NCI-H2107 treated with DMSO at 0.1 percent for 48 hours (cell line): ENCODE data around the gene SYNJ2.
"Not testable (repeated sequence)": the region's sequence is repeated elsewhere in the genome, so short reads cannot be mapped to it uniquely, and the experiment has no call there.

Experiments used
- DNase-seq: peaks from one replicate; lab custom pipeline; 2025; ENCODE audit not compliant: unreplicated experiment; lab: John Stamatoyannopoulos, UW

Gene SYNJ2

DNA sequence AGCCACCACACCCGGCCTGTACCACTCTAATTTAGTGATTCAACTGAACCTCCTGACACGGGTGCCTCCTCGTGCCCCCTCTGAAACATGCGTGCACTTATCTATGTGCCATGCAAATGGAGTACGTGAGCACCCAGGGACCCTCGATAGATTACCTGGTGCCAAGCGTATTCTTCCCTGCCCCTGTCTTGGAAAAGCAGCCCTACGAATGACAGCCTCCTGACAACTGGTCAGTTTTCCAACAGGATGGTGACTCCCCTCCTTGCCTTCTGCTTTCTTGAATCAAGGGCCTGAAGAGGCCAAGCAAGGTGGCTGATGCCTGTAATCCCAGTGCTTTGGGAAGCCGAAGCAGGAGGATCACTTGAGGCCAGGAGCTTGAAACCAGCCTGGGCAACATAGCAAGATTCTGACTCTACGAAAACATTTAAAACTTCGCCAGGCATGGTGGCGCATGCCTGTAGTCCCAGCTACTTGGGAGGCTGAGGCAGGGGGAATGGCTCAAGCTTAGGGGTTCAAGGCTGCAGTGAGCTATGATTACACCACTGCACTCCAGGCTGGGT is 25.4 kb upstream of the SYNJ2 start:
- no peak for DNase-seq

- DNase-seq: no peak
Observed at GRCh38 chr6:157959451-157960227, 22.0 kb upstream of the SYNJ2 start.

DNA sequence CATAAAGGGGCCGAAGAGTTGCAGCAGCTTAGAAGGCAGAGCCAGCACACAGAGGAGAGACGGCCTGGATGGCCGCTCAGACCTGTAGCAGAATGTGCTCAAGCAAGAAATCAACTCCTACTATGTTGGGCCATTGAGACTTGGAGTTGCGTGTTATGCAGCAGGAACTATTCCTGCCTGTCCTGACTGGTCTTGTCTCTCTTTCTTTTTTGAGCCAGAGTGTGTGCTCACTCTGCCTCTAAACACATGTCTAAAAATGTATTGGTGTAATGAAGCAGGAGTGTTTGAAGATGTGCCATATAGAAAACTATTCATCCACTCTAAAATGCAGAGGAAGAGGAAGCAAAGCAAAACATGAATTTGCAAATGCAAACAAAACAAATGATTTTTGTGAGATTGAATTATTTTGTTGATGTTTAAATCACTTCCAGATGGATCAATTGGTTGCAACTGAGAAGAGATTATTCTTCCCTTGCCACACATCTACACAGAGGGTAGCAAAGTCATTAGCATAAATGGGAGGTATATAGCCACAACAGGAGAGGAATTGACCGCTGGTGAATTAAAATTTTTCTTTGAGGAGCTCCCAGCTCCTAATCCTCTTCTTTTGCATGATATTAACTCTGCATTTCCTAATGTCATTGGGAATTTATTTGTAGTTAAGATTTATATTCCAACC is 20.4 kb upstream of the SYNJ2 start:
- DNase-seq: no peak

DNA sequence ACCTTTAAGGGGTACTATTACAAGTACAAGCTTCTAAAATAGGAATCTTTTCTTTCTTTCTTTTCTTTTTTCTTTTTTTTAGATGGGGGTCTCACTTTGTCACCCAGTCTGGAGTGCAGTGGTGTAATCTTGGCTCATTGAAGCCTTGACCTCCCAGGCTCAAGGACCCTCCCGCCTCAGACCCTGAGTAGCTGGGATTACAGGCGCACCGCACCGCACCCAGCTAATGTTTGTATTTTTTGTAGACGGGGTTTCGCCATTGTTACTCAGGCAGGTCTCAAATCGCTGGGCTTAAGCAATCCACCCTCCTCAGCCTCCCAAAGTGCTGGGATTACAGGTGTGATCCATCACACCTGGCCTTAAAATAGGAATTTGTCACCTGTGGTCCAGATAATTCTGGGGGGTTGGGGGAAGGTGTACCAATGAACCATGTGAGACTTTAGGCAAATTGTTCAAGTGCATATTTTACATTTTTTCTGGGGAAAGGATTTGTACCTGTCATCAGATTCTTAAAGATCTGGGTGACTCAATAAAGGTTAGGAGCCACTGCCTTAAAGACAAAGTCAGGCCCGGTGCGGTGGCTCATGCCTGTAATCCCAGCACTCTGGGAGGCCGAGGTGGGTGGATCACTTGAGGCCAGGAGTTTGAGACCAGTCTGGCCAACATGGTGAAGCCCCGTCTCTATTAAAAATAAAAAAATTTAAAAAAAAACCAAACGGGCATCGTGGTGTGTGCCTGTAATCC is 19.7 kb upstream of the SYNJ2 start:
- DNase-seq: no peak

DNA sequence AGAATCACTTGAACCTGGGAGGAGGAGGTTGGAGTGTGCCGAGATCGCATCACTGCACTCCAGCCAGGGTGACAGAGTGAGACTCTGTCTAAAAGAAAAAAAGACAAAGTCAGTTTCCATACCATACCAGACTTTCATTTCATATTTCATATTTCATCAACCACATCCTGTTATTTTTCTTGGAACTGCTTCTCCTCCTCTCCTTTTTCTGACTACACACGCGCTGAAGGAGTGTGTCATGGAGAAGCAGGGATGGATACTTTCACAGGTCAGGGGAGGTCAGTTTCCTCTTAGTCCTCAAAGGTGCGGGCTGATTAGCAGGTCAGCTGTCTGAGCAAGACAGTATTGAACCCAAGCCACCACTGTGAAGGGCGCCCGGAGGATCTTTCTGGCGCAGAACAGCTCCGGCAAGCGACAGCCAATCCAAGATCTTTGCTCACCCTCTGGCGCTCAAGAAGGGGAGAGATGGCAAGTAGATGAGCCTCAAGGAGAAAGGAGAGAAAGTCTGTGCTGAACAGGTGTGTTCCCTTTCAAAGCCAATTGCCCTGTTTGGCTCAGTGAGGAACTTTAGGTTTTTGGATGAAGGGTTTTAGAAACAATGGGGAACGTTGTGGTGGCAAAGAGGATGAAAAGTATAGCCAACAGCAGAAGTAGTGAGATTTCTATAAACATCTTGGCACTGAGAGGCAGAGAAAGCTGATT is 18.9 kb upstream of the SYNJ2 start:
- DNase-seq: no peak

GRCh38 chr6:157964100-157964499 is 17.6 kb upstream of the SYNJ2 start:
- peak; percentile 23 for DNase-seq

DNA sequence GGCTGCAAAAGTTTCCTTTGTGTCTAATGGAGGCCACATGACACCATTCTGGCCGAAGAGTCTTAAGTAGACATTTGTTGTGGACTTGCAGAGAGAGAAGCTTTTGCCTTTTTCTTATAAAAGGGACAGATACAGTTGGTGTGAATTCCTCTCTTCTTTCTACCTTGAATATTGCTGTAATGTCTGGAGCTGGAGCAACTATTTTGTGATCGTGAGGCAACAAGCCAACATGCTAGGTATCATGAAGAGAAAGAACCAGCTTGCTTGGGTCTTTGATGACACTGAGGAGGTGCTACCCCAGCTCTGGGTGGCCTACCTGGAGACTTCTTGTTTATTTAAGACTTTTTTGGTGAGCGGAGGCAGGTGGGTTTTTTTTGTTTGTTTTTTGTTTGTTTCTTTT is 16.3 kb upstream of the SYNJ2 start:
- no peak for DNase-seq

DNA sequence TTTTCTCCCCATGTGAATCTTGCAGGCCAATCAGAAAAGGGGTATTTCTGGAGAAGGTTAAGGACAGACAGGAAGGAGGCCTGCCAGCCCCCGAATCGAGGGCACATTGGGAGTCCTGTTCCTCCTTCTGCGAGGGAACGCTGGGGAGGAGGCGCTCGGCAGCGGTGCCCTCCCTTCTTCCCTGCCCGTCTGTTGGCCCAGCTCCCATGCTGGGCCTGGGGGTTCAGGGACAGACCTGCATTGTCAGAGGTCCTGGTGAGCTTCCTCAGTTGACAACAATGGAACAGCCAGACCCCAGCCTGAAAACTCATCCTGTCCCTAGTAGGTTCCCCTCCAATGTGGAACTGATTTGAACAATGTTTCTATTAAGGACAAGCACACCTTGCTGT is 15.1 kb upstream of the SYNJ2 start:
- no peak for DNase-seq

DNA sequence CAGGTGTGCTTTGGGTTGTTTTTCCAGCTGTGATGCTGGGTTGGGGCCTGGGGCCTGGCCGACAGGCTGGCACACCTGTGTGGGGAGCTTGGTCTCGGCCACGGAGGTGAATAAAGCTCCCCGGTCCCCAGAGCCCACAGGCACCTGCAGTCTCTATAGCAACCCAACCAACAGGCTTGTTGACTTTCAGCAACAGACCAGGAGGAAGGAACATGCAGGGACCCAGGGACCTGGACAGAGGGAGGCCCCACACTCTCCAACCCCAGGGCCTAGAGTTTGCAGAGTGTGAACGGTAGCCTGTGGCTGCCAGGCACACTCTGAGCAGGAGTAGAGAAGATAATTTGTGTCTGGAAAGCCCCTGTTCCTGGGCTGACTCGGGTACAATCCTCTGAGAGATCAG is 14.6 kb upstream of the SYNJ2 start:
- peak; percentile 40 for DNase-seq

- no peak for DNase-seq
Observed at GRCh38 chr6:157967486-157967885, 14.2 kb upstream of the SYNJ2 start.

- not testable (repeated sequence) for DNase-seq
Observed at GRCh38 chr6:157972177-157972576, 9.5 kb upstream of the SYNJ2 start.

- no peak for DNase-seq
Observed at GRCh38 chr6:157974341-157974894, 7.2 kb upstream of the SYNJ2 start.

GRCh38 chr6:157974967-157975366 is 6.7 kb upstream of the SYNJ2 start:
- DNase-seq: no peak

DNA sequence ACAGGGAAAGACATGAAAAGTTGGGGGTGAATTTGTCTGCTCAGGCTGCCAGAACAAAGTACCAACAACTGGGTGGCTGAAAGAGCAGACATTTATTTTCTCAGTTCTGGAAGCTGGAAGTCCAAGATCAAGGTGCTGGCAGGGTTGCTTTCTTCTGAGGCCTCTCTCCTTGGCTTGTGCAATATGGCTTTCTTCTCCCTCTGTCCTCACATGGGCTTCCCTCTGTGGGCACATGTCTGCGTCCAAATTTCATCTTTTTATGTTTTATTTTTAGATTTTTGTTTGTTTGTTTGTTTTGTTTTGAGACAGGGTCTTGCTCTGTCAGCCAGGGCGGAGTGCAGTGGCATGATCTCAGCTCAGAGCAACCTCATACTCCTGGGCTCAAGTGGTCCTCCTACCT is 6.2 kb upstream of the SYNJ2 start:
- no peak for DNase-seq

- DNase-seq: no peak
Observed at GRCh38 chr6:157976345-157977175, 5.1 kb upstream of the SYNJ2 start.

DNA sequence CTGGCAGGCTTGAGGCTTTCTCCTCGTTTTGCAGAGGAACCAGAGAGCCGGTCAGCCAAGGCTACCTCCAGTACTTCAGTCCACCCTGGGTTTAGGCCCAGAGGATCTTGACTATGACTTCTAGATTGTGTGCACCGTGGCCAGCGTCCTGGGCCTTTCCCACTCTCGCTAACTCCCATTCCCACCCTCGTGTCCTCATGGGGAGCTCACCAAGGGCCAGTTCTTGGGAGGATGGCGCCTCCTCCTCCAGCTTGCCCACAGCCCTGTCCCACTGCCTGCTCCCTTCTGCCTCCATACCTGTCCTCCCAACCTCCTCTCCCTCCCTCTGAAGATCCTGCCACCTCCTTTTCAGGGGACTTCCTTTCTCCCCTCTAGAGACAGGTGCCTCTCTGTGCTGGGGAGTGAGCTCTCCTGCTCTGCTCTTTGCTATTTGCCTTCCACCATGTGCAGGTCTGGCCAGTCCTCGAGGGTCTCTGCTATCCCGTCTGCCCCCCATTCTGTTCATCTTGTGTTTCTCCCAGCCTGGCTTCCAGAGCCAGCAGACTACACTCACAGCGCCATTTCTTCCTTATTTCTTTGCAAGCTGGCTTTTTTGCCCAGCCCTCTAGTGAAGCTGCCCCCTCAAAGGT is 4.4 kb upstream of the SYNJ2 start:
- no peak for DNase-seq

GRCh38 chr6:157978021-157978783 is 3.5 kb upstream of the SYNJ2 start:
- no peak for DNase-seq

DNA sequence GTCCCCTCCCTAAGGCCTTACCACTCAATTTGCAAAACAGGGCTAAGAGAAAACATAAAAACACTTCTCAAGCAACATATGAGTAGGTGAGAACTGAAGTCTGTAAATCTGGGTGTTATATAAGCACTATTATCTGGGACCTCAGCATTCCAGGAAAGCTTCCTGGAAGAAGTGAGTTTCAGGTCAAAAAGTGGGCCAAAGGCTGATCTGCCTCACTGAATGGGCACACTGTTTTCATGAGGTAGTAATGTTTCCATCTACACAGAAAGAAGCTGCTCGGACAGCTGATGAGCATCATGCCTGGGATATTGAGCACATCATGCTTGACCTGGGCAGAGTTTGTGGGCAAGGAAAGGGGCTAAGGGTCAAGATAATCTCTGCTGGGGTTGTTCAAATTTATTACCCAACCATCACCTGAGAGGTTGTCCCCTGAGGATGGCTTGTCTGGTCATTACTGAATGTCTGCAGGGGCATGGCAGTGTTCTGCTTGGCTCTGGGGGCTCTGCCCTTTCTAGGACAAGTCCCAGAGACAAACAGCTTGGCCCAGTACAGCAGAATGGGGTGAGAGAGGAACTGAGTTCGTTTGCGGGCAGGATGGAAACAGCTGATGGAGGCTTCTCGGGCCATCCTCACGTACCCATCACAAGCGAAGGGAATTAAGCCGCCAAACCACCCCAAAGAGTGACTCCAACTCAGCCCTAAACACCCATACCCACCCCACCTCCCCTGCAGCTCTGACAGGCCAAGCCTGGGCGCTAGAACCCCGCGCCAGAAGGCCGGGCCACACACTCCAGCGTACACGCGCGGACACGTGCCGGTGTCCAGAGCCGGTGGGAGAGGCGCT is 1.2 kb upstream of the SYNJ2 start:
- no peak for DNase-seq
